Measurements from ENCODE around the gene LCK. TPM values are rescaled to one million over a fixed set of nuclear protein-coding genes. Genes with fewer than 3 reads are reported as not detected.

The LCK gene
- polyA plus RNA-seq, 1 experiment: not detected

DNA sequence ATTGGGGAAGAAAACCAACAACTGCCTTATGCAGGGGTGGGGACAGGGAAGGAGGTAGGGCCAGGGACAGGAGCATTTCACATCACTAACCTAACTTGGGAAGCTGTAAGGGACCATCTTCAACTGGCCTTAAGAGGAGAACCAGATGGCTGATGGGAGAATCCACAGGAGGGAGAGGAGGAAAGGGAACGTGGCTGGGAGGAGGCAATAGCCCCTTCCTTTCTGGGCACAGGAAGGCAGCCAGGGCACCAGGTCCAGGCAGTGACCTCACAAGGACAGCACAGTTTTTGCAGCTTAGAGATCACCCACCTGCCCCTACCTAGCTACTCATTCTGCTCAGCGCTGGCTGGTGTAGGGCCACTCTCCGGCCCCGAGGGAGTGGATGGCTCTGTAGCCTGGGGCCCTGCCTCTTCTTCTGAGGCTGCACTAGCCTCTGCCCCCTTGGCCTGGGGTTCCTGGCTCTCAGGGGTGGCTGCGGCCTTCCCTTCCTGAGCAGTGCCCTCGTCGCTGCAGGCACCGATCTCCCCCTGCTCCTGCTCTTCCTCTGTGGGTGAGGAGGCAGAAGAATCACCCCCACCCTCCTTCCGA, 83.3 kb downstream of the LCK start:
- CTCF ChIA-PET: interaction anchor here (2.3 kb wide), 1 partner anchor 118 kb away, joined by 6 read pairs; no protein-coding TSS in a partner anchor
- DNase-seq (ENCODE audit: low read depth, low spot score): no peak
- POLR2A ChIA-PET: interaction anchor here (1.0 kb wide), 1 partner anchor 11 kb away, joined by 3 read pairs; no protein-coding TSS in a partner anchor

DNA sequence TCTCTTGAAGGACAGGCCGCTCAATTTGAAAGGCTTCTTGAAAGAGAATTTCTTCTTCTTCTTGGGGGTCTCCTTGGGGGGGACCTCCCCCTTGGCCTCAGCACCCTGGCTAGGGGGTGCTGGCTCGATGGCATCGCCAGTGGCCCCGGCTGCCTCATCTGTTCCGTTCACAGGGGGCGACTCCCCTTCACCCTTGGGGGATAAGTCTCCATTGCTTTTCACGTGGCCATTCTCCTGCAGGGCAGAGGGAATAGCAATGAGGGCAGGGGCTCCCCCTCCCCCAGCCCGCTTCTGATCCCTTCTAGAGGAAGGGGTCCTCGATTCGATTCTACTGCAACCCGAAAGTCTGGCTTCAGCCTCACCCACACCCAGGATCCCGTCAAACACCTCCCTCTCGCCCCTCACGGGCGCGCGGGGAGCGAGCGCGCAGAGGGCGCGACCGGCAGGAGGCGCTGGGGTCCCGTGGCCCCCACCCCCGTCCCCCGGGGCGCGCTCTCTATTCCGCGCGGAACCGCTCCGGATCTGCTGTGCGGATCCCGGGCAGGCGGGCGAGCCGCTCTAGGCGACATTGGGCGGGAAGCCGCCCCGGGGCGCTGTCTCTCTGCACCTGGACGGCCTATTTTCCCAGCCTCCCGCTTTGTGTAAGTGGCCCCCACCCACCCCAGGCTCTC, 83.9 kb downstream of the LCK start:
- POLR2A ChIA-PET: interaction anchor here (0.5 to 3.0 kb wide), 16 partner anchors 10 to 1427 kb away, joined by 3 to 83 read pairs (median 13); partner anchors contain the start of genes BSDC1, CCDC28B, HDAC1 and SDC3
- H3K4me3 ChIP-seq (ENCODE audit: low read depth, low read length): peak overlapping the region; percentile 85
- CTCF ChIA-PET: interaction anchor here (0.6 to 2.3 kb wide), 4 partner anchors 23 to 119 kb away, joined by 4 to 13 read pairs (median 7); partner anchors contain the start of gene BSDC1
- no peak overlapping the region for H3K27ac ChIP-seq (ENCODE audit: low read depth, low read length)
- TF ChIP-seq, protein P1, sequence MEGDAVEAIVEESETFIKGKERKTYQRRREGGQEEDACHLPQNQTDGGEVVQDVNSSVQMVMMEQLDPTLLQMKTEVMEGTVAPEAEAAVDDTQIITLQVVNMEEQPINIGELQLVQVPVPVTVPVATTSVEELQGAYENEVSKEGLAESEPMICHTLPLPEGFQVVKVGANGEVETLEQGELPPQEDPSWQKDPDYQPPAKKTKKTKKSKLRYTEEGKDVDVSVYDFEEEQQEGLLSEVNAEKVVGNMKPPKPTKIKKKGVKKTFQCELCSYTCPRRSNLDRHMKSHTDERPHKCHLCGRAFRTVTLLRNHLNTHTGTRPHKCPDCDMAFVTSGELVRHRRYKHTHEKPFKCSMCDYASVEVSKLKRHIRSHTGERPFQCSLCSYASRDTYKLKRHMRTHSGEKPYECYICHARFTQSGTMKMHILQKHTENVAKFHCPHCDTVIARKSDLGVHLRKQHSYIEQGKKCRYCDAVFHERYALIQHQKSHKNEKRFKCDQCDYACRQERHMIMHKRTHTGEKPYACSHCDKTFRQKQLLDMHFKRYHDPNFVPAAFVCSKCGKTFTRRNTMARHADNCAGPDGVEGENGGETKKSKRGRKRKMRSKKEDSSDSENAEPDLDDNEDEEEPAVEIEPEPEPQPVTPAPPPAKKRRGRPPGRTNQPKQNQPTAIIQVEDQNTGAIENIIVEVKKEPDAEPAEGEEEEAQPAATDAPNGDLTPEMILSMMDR (IDR thresholded peaks at IDR 0.05; ENCODE audit: low read depth, low read length): peak; percentile 71
- no peaks in the 10 kb centered on the region for H3K27me3 ChIP-seq (ENCODE audit: control insufficient read depth, insufficient read depth, low read length)
- no peak for DNase-seq (ENCODE audit: low read depth, low spot score)
- no peaks in the 10 kb centered on the region; the same call in 1 of the 2 replicates for H3K9me3 ChIP-seq (ENCODE audit: control insufficient read depth, insufficient read depth, low read length)

More for the DNA sequence above, 83.3 kb downstream of the LCK start:
- TF ChIP-seq, protein P1 (IDR thresholded peaks at IDR 0.05; ENCODE audit: low read depth, low read length): no peak
- Histone ChIP-seq H3K27me3 (ENCODE audit: control insufficient read depth, insufficient read depth, low read length) (no peaks in the 10 kb centered on the region), H3K27ac (ENCODE audit: low read depth, low read length) (no peak overlapping the region), H3K4me3 (ENCODE audit: low read depth, low read length) (peak overlapping the region; percentile 85), H3K9me3 (ENCODE audit: control insufficient read depth, insufficient read depth, low read length) (no peaks in the 10 kb centered on the region; the same call in 1 of the 2 replicates)

DNA sequence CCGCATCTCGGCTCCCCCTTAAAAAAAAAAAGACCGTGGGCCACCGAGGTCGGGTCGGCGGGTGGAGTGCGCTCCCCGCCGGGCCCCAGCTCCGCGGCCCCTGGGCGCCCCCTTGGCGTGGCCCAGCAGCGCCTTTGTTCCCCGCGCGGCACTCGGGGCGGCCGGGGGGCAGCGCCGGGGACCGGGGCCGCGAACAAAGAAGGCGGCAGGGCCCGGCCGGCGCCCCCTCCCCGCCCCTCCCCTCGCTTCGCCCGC, 84.4 kb downstream of the LCK start:
- DNase-seq (ENCODE audit: low read depth, low spot score): no peak
- peak overlapping the region; percentile 85 for H3K4me3 ChIP-seq (ENCODE audit: low read depth, low read length)
- ChIA-PET CTCF (interaction anchor here (0.6 to 1.5 kb wide), 3 partner anchors 24 to 120 kb away, joined by 4 to 13 read pairs (median 8); partner anchors contain the start of gene BSDC1), POLR2A (interaction anchor here (0.5 to 3.0 kb wide), 28 partner anchors 10 to 1427 kb away, joined by 3 to 83 read pairs (median 6); partner anchors contain the start of genes BSDC1, CCDC28B, HDAC1 and IQCC)
- TF ChIP-seq, protein P1 (IDR thresholded peaks at IDR 0.05; ENCODE audit: low read depth, low read length): no peak
- no peaks in the 10 kb centered on the region; the same call in 1 of the 2 replicates for H3K9me3 ChIP-seq (ENCODE audit: control insufficient read depth, insufficient read depth, low read length)
- H3K27ac ChIP-seq (ENCODE audit: low read depth, low read length): no peak overlapping the region
- no peaks in the 10 kb centered on the region for H3K27me3 ChIP-seq (ENCODE audit: control insufficient read depth, insufficient read depth, low read length)

Small RNAs within 50 kb of the gene (small RNA-seq; reads per million reads assigned to genes)
- not detected for gene RF00017 (ENCODE audit: insufficient read length, low read depth)
- gene RF00019 (ENCODE audit: insufficient read length, low read depth): not detected

Other genes with a start within 250 kb of the LCK start
- 76.2 and 76.6 TPM in 2 replicates for gene KHDRBS1, start 237.4 kb upstream of the LCK start, polyA plus RNA-seq (2011; rRNA removed)
- gene TMEM39B, start 178.3 kb upstream of the LCK start, polyA plus RNA-seq (2011; rRNA removed): 16.2 and 21.0 TPM in 2 replicates
- 45.9 and 54.4 TPM in 2 replicates for gene KPNA6, start 143.2 kb upstream of the LCK start, polyA plus RNA-seq (2011; rRNA removed)
- 49.3 and 52.8 TPM in 2 replicates for gene TXLNA, start 71.6 kb upstream of the LCK start, polyA plus RNA-seq (2011; rRNA removed)
- gene CCDC28B, start 50.7 kb upstream of the LCK start, polyA plus RNA-seq (2011; rRNA removed): 17.6 and 20.8 TPM in 2 replicates
- 1.2 and 1.3 TPM in 2 replicates for gene IQCC, start 45.6 kb upstream of the LCK start, polyA plus RNA-seq (2011; rRNA removed)
- gene DCDC2B, start 42.2 kb upstream of the LCK start, polyA plus RNA-seq (2011; rRNA removed): not detected in 2 replicates
- gene TMEM234, start 28.9 kb upstream of the LCK start, polyA plus RNA-seq (2011; rRNA removed): 17.3 and 18.6 TPM in 2 replicates
- 357 and 399 TPM in 2 replicates for gene EIF3I, start 28.9 kb upstream of the LCK start, polyA plus RNA-seq (2011; rRNA removed)
- gene FAM167B, start 4.0 kb upstream of the LCK start, polyA plus RNA-seq (2011; rRNA removed): 0.40 and 0.43 TPM in 2 replicates
- 157 and 172 TPM in 2 replicates for gene HDAC1, start 40.8 kb downstream of the LCK start, polyA plus RNA-seq (2011; rRNA removed)
- 196 and 200 TPM in 2 replicates for gene MARCKSL1, start 85.0 kb downstream of the LCK start, polyA plus RNA-seq (2011; rRNA removed)
- 1.4 and 1.6 TPM in 2 replicates for gene FAM229A, start 111.2 kb downstream of the LCK start, polyA plus RNA-seq (2011; rRNA removed)
- 0.33 and 0.45 TPM in 2 replicates for gene TSSK3, start 111.3 kb downstream of the LCK start, polyA plus RNA-seq (2011; rRNA removed)
- gene BSDC1, start 143.2 kb downstream of the LCK start, polyA plus RNA-seq (2011; rRNA removed): 45.3 and 53.1 TPM in 2 replicates
- gene ZBTB8B, start 213.8 kb downstream of the LCK start, polyA plus RNA-seq (2011; rRNA removed): not detected in 2 replicates